GM11168 (cell line): ENCODE data around the gene CNTLN.
"Not testable (repeated sequence)": the region's sequence is repeated elsewhere in the genome, so short reads cannot be mapped to it uniquely, and the experiment has no call there.

Experiments
- in situ Hi-C: fragments of 300-500 bp; cut with MboI; formaldehyde crosslinking; loops from one replicate; pipeline ENCODE4 v1.12.0; 2022; ENCODE audit warnings: low sequenced_read_pairs; ENCODE audit not compliant: unreplicated experiment

CNTLN gene

DNA sequence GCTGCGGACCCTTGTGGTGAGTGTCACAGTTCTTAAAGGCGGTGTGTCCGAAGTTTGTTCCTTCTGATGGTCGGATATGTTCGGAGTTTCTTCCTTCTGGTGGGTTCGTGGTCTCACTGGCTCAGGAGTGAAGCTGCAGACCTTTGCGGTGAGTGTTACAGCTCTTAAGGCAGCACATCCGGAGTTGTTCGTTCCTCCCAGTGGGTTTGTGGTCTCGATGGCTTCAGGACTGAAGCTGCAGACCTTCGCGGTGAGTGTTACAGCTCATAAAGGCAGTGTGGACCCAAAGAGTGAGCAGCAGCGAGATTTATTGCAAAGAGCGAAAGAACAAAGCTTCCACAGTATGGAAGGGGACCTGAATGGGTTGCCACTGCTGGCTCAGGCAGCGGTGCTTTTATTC is 42.7 kb downstream of the CNTLN start:
- in situ Hi-C loops, result not testable (repeated sequence)

DNA sequence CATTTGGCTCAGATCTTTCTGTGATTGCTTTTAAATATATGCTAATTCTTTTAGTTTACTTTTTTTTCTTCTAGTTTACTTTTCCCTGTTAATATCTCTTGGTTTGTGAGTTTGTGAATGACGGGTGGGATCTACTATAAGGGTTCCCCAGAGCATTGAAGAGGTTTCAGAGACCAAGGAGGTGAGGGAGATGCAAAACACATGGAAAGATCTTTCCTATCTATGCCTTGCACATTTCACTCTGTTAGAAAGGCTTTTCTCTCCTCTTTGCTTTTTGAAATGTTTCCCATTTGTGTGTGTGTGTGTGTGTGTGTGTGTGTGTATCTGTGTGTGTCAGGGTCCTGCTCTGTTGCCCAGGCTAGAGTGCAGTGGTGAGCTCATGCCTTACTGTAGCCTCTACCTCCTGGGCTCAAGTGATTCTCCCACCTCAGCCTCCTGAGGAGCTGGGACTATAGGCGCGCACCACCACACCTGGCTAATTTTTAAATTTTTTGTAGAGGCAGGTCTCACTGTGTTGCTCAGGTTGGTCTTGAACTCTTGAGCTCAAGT is 50.7 kb downstream of the CNTLN start:
- in situ Hi-C loops, result no loop called here

DNA sequence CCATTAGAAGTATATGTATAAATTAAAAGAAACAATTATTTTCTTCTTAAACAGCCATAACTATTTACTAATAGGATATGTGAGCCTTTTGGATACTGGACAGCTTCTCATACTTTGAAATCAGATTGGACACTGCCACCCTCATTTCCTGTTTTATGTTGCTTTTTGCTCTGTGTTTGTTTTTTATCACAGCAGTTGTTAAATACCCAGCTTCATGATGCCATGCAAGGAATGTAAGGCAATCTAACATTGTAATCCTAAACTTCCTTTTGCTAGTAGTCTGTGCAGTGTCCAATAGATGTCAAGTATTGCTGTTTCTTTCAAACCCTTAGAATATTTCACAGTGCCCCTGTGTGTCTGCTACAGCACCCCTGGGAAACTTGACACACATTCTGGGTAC is 56.2 kb downstream of the CNTLN start:
- in situ Hi-C loops, result no loop called here

DNA sequence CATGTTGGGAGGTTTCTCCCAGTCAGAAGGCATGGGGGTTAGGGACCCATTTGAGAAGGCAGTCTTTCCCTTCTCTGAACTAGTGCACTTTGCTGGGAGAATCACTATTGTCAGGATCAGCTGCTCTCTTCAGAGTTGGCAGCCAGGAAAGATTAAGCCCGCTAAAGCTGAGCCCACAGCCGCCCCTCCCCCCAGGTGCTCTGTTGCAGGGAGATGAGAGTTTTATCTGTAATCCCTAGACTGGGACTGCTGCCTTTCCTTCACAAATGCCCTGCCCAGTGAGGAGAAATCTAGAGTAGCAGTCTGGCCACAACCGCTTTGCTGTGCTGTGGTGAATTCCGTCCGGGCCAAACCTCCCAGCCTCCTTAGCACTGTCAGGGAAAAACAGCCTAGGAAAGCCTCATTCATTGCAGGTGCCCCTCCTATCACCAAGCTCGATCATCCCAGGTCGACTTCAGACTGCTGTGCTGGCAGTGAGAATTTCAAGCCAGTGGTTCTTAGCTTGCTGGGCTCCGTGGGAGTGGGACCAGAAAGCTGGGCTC is 69.8 kb downstream of the CNTLN start:
- in situ Hi-C loops, result no loop called here

DNA sequence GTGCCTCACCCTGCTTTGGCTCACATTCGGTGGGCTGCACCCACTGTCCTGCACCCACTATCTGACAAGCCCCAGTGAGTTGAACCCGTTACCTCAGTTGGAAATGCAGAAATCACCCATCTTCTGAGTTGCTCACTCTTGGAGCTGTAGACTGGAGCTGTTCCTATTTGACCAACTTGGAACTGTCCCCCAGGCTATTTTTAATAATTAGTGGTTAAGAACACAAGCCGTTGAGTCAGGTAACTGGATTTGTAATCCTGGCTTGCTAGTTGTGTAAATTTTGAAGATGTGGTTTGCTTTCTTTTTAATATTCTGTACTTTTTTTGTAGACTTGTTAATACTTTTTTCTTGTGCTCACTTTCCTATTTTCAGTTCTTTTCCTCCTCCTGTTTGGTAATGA is 81.2 kb downstream of the CNTLN start:
- in situ Hi-C loops, result no loop called here

DNA sequence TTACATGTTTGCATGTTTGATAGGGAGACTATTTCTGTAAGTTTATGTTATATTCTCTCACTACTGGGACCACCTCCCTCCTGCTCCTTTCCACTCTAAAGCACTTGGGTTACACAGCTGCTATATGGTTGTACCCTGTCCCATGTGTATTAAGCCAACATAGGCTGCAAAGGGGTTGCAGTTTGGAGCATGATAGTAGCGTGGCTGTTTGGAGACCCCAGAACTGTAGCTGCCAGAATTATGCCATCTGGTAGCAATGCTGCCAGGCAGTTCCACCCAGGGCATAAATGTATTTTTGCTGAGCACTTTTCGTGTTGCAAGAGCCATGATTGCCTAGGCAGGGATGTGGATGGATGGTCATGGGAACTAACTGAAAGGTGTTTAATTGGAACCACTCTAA is 81.8 kb downstream of the CNTLN start:
- in situ Hi-C loops, result no loop called here

DNA sequence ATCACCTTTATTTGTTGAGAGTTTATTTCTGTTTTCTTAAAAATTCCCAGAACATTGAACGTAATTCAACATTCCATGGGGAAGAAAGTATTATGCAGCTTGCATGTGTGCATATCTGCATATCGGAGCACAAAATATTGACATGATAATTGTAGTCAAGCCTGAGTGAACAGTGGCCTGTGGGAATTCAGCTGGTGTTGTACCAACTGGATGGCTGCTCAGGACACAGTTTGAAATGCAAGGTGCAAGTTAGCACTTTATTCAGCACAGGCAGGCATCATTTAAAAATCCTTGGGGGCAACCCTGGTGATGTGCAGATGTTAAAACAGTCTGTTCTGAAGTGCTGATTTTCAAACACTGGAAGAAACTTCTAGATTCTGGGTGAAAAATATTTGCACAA is 82.4 kb downstream of the CNTLN start:
- in situ Hi-C loops, result no loop called here

DNA sequence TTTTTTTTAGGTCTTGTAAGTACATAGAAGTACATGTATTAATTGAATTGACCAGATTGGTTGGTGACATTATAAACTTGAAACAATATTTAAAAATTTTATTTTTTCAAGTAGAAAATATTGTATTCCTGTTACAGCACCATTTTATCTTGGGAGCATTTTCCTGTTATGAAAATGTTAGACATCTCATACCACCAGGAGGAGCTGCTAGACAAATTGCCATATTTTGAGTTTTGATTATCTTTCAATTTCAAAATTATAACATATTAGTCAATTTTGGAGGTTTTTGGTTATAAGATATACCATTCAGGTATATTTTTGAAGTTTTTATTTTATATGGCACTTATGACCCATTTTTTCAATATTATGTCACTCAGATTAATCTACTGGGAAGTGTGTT is 84.4 kb downstream of the CNTLN start:
- in situ Hi-C loops, result no loop called here

DNA sequence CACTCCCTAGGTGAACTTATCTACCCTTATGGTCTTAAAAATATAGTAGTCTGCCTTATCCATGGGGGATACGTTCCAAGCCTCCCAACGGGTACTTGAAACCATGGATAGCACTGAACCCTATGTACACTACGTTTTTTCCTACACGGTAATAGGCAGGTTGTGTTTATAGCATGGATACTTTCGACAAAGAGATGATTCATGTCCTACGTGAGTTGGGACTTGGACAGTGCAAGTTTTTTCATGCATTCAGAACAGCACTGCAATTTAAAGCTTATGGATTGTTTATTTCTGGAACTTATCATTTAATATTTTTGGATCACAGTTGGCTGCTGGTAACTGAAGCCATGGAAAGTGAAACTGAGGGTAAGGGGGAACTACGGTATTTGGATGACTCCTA is 88.1 kb downstream of the CNTLN start:
- in situ Hi-C loops, result no loop called here

DNA sequence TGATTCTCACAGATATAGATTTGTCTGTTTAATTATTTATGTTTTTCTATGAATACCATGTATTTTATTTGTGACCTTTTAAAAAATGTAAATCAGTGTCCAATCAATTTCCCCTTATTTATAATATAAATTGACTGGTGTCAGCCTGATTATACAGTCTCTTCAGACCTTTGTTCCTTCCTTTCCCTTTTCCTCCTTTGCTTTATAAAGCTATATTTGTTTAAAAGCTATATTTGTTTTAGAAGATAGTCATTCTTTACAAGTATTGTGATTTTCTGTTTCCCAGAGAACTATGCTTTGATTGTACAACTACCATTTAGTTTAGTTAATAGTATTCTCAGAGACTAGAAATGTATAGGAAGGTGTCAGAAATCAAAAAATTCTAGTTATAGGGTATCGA is 90.6 kb downstream of the CNTLN start:
- in situ Hi-C loops, result no loop called here

DNA sequence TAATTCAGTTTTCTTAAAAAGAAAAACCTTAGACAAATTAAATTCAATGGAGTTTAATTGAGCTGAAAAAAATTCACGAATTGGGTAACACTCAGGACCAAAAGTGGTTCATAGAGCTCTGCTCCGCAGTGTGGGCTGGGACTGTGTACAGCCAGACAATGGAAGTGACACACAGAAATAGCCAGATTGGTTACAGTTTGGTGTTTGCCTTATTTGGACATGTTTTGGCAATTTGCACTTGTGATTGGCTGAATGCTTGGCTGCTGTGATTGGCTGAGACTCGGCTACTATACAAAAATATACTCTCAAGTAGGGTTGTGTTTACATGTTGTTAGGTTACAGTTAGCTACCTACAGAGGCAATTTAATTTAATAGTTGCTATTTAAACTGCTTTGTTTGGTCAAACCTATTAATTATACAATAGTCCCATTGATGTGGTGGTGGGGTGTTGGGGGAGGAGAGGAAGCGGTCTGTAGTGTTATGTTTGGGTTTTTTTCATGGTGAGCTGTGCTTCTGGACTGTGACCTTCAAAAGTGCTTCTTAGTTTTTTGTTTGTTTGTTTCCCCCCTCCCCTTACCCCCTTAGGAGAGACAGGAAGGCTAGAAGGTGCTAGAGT is 95.2 kb downstream of the CNTLN start:
- in situ Hi-C loops, result no loop called here

DNA sequence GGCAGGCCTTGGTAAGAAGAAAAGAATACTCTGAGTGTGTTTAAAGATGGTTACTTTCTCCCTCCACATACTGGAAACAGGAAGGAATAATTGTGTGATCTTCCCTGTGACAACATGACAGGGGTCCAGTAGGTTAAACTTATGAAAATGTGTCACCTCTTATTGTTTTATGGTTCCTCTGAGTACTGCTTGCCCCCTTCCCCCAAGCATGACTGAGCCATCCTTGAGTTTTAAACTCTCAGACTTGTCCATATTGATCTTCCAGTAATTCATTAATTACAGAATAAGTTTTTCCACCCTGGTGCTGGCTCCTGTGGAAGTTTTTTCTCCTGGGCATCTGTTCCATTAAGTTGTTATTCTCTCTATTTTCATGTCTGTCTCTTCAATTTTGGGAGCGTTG is 95.8 kb downstream of the CNTLN start:
- in situ Hi-C loops, result no loop called here

DNA sequence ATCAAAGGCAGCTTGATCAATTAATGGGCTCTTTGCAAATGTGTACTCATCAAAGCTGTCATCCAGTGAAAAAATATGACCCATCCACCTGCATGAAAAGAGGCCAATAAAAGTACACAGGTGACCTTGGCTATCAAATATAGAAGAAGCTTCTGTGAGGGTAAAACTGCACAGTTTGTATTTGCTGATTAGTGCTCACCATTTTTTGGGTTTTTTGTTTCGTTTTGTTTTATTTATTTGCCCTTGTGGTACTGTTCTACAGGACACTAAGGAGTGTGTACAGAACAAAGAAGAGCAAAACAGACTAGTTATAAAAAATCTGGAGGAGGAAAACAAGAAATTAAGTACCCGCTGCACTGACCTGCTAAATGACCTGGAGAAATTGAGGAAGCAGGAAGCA is 101.3 kb downstream of the CNTLN start:
- in situ Hi-C loops, result no loop called here

DNA sequence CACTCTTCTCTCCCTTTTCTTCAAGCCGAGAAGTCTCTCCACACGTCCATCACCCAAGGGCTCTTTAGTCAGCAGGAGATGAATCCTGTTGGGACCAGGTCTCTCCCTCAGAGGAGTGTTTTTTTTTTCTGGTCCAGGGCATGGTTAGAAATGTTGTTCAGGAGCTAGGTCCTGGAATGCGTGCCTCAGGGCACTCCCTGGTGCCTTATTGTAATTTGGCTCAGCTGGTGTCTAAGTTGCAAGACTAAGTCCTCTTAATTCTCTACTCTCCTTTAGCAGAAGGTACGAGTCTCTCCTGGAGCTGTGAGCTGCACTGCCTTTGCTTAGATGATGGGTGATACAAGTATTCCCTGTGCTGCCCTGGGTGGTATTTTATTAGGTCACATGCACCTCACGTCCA is 111.9 kb downstream of the CNTLN start:
- in situ Hi-C loops, result no loop called here

DNA sequence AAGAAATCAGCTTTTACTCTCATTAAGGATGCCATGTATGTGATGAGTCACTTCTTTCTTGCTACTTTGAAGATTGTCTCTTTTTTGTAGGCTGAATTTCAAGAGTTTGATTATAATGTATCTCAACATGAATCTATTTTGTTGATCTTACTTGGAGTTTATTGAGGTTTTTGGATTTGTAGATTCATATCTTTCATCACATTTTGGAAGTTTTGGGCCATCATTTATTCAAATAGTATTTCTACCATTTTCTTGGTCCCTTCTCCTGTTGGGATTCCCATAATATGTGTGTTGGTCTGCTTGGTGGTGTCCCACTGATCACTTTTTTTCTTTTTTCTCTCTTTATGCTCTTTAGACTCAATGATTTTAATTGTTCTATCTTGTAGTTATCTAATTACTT is 116.3 kb downstream of the CNTLN start:
- in situ Hi-C loops, result no loop called here

DNA sequence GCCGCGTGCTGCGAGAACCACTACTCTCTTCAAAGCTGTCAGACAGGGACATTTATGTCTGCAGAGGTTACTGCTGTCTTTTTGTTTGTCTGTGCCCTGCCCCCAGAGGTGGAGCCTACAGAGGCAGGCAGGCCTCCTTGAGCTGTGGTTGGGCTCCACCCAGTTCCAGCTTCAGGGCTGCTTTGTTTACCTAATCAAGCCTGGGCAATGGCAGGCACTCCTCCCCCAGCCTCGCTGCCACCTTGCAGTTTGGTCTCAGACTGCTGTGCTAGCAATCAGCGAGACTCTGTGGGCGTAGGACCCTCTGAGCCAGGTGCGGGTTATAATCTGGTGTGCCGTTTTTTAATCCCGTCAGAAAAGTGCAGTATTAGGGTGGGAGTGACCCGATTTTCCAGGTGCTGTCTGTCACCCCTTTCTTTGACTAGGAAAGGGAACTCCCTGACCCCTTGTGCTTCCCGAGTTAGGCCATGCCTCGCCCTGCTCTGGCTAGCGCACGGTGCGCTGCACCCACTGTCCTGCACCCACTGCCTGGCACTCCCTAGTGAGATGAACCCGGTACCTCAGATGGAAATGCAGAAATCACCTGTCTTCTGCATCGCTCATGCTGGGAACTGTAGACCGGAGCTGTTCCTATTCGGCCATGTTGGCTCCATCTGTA is 133.8 kb downstream of the CNTLN start:
- in situ Hi-C loops, result not testable (repeated sequence)

DNA sequence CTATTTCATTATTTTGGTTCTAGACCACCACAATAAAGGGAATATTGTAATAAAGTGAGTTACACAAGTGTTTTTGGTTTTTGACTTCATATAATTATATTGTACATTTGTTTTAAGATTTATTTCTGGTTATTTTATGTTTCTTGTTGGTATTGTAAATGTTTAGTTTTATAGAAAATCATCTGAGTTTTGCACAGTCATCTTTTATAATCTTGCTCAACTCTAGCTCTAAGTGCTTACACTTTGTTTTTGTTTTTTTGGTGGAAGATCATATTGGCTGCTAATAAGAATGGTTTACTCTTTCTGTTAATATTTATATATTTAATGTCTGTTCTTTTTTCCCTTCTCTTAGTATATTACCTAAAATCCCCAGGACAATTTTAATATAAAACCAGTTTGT is 135.0 kb downstream of the CNTLN start:
- in situ Hi-C loops, result no loop called here

DNA sequence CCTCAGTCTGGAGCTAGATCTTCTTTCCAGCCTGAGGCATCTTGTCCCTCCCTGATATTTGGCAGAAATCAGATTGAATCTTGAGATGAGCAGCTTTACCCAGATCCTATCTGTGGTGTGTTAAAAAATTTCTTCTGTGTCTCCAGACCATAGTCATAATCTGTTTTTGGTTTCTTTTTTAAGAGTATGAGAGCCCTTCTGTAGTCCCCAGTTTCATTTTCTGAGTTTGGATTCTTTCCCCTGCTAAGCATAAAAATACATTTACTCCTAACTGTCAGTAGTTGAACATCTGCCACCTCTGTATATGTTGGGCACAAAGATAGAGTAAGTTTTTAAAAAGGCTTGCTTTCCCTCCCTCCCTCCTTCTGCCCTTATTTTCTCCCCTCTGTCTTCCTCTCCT is 137.7 kb downstream of the CNTLN start:
- in situ Hi-C loops, result no loop called here

DNA sequence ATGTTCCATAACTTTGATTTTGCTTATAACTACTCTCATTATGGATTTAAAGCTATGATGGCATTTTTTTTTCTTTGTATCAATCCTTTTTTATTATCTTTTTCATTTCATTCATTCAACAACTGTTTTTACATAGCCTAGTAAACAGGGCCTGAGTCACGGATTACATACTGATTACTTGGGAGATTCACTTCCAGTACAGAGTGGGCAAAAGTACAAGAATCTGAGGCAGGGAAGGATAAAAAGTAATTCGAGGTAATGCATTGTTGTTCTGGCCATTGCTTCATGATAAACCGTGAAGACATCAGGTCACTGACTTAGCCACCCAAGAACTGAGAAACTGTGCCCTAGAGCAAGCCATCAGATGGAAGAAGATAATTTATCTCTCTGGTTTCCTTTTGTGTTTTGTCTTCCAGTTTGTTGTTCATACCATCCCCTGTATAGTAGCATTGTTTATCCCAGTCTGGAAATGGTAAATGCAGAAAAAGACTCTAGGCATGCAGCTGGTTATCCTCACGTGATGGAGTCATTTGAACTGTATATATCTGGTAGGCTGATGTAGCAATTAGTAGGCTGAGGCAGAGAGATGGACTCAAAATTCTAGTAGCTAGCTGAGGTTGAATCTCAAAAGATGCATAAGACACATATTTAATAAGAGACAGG is 145.6 kb downstream of the CNTLN start:
- in situ Hi-C loops, result no loop called here

DNA sequence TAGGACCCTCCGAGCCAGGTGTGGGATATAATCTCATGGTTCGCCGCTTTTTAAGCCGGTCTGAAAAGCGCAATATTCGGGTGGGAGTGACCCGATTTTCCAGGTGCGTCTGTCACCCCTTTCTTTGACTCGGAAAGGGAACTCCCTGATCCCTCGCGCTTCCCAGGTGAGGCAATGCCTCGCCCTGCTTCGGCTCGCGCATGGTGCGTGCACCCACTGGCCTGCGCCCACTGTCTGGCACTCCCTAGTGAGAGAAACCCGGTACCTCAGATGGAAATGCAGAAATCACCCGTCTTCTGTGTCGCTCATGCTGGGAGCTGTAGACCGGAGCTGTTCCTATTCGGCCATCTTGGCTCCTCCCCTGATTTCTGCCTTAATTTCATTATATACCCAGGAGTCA is 155.8 kb downstream of the CNTLN start:
- in situ Hi-C loops, result not testable (repeated sequence)

DNA sequence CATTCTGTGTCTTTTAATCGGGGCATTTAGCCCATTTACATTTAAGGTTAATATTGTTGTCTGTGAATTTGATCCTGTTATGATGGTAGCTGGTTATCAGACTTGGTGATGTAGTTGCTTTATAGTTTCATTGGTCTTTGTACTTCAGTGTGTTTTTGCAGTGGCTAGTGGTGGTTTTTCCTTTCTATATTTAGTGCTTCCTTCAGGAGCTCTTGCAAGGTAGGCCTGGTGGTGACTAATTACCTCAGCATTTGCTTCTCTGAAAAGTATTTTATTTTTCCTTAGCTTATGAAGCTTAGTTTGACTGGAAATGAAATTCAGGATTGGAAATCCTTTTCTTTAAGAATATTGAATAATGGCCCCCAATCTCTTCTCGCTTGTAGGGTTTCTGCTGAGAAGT is 156.9 kb downstream of the CNTLN start:
- in situ Hi-C loops, result no loop called here
